ENCODE data around the gene VWA8.
"Not testable (repeated sequence)": the region's sequence is repeated elsewhere in the genome, so short reads cannot be mapped to it uniquely, and the experiment has no call there.

VWA8 gene

DNA sequence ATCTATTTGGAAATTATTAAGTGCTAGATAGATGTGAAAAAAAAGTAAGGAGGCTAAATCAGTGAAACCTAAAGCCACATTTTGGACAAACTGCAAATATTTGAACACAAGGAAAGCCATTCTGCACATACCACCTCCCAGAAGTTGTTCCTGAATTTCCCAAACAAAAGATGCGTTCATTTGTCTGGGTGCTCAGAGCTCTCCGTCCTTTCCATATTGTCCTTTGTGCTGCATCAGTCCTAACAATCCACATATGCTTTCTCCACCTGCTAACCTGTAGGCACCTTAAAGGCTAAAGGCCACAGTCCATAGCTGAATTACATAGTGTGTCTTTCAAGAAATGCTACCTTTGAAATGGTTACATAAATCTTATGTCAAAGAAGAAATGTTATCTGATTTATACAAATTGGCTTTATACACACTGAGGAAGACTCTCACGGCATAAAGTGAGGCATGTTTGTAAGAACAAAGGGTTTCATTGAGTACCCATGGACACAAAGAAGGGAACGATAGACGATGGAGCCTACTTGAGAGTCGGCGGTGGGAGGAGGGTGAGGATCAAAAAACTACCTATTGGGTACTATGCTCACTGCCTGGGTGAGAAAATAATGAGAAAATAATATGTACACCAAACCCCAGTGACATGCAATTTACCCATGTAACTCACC lies 321.5 kb downstream of the VWA8 start:
- DNase-seq = no peak

DNA sequence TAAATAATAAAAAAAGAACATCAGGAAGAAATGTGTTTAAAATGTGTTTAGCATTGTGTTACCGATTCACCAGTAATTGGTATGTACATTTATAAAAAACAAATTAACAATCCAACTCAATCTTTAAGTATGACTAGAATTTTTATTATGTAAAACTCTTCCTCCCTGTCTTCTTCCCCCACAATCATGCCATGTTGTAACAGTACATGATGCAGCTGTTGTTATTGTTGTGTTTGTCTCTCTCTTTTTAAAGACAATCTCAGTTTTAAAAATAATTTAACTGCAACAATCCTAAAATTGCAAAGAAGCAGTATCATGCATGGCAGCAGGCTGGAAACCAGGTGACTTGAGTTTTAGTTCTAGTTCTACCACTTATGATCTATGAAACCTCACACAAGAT lies 323.3 kb downstream of the VWA8 start:
- no peak for DNase-seq

DNA sequence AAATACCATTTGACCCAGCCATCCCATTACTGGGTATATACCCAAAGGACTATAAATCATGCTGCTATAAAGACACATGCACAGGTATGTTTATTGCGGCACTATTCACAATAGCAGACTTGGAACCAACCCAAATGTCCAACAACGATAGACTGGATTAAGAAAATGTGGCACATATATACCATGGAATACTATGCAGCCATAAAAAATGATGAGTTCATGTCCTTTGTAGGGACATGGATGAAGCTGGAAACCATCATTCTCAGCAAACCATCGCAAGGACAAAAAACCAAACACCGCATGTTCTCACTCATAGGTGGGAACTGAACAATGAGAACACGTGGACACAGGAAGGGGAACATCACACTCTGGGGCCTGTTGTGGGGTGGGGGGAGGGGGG lies 323.9 kb downstream of the VWA8 start:
- not testable (repeated sequence) for DNase-seq

DNA sequence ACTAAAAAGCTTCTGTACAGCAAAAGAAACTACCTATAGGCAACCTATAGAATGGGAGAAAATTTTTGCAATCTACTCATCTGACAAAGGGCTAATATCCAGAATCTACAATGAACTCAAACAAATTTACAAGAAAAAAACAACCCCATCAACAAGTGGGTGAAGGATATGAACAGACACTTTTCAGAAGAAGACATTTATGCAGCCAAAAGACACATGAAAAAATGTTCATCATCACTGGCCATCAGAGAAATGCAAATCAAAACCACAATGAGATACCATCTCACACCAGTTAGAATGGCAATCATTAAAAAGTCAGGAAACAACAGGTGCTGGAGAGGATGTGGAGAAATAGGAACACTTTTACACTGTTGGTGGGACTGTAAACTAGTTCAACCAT lies 324.3 kb downstream of the VWA8 start:
- DNase-seq = not testable (repeated sequence)

DNA sequence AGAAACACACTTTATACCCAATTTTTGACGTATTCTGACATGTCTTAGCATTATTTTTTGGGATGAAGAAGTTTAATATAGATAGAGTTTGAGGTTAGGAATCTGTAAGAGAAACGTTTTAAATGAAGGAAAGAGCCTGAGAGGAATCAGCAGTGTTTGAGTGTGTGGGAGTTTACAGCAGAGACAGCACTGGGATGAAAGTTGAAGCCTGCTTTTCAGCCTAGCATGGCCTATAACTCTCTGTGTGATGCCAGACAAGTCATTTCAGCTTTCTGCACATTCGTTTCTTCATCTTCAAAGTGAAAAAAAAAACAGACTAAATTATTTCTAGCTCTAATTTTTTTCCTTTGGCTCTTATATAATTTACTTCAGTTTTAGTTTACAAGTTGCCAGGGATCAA lies 326.5 kb downstream of the VWA8 start:
- no peak for DNase-seq

DNA sequence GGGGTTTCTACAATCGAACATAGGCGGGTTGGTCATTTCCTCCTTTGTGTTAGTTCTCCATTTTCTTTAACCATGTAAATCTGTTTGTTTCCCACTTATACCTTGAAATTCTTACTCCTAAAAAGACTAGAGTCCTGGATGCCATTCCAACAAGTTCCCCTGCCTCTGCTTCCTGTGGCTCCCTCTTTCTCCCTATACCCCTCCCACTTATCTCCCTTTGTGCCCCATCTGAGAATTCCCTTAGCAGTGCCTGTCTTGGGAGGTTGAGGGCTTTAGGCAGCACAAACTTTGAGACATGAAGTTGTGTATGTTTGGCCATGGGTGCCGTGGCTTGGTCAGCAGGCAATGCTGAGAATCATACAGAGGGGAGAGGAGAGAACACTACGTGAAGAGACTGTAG lies 327.1 kb downstream of the VWA8 start:
- DNase-seq = no peak

DNA sequence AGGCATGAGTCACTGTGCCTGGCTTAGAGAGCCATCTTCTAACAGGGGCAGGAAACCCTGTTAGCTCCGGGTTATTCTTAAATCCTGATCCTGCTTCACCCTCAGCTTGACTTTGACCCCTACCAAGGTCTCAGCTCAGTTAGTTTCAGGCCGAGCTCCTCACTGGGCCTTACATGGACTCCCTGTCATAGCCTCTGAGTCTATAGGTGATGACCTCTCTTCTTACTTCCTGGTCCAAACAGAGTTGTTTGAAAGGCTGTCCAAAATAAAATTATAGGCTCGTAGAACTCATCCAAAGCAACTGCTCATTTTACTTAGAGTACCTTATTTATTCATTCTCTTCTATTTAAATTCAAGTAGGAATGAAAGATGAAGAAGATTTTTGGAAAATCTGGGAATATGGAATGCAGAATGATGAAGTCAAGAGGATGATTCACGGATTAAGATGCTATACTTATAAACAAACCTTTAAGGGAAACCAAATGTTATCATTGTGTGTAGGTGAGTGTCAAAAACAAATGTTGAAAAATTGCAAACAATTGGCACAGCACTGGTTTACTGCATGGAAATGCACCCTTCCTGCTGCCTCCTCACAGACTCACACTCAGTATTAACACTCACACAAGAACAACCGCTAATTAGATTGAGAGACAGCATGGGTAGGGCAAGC lies 329.5 kb downstream of the VWA8 start:
- no peak for DNase-seq

DNA sequence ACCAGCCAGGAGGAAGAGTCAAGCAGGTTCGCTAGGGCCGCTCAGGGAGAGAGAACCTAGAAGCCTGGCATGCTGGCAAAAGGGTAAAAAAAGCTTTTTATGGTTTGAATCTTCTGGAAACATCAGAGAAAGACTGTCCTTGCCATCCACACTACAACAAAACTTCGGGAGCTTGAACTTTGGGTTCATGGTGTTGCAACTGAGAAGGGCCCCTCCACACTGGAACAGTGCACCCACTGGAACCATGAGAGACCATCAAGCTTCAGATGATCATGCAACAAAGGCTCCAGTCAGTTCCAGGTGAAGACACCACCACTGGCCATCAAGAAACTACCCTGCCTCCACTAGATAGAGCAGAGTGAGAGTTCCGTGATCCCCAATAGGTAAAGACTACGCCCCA lies 333.5 kb downstream of the VWA8 start:
- no peak for DNase-seq

DNA sequence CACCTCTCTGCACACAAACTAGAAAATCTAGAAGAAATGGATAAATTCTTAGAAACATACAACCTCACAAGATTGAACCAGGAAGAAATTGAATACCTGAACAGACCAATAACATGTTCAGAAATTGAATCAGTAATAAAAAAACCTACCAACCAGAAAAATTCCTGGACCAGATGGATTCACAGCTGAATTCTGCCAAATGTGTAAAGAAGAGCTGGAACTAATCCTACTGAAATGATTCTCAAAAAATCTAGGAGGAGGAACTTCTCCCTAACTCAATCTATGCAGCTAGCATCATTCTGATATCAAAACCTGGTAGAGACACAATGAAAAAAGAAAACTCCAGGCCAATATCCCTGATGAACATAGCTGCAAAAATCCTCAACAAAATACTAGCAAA lies 336.9 kb downstream of the VWA8 start:
- DNase-seq = no peak

DNA sequence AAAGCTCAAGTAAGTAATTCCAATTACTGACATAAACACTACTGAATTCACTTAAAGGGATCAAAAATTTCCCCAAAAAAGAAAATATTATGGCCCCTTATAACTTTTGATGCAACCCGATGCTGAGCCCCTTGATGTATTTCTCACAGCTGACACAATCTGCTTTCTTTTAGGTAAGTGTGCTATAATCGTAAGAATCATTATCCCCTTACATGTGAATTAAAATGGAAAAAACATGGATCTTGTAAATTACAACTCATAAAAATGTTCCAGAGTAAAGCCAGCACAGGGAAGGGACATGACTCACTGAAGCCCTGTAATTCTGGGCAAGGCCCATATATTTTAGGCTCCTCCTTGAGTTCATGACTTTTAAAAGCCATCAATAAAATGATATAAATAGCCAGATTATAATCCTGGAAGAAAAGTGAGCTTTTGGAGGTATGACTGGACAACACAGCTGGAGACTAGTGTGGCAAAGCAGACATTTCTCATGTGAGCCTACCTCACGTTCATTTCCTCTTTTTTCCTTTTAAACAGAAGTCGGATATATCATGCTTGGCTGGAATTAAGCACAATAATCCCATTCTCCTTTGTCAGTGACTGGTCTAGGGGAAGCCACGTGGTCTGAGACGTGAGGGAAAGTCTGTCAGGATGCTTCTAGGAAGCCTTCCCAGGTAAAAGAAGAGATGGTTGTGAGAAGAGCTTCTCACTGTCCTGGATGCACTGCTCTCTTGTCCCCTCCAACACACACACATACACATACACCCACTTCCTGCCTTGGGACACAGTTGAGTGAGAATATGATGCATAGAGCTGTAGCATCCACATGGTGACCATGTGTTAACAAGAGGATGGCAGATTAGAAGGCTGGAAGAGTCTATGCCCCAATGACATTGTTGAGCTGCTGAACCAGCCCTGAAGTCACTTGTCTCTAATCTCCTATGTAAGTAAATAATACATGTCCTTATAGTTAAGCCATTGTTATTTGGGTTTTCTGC lies 338.2 kb downstream of the VWA8 start:
- DNase-seq = no peak

DNA sequence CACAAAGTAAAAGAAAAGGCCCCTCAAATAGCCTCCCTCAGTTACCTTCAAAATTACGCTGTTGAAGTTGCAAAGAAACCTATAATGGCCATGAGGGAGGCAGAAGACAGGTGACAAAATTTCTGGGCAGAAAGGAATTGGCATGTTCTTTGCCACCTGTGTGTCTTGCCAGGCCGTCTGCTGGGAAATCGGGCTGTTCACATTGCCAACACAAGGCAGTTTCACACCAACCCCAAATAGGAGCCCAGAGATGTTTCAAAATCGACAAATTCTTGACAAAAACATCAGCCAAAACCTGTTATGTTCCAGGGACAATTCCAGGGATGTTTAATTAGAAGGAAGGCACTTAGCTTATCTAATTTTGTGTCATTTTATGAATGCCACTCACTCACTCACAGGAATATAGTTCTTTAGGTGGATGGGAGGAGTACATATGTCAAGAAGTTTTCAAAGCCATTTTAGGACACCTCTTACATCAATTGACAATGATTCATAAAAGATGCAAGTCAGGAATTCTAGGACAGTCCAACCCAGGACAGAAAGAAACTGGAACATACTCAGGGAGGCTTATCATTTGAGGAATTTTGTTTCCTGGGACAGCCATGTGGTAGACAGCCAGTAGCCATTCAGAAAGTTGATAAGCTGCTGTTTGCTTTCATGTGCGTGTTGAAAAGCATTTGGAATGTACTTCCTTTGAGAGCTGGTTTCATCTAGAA lies 339.0 kb downstream of the VWA8 start:
- no peak for DNase-seq

DNA sequence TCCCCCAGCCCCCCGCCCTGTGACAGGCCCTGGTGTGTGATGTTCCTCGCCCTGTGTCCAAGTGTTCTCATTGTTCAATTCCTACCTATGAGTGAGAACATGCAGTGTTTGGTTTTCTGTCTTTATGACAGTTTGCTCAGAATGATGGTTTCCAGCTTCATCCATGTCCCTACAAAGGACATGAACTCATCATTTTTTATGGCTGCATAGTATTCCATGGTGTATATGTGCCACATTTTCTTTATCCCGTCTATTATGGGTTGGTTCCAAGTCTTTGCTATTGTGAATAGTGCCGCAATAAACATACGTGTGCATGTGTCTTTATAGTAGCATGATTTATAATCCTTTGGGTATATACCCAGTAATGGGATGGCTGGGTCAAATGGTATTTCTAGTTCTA lies 343.3 kb downstream of the VWA8 start:
- DNase-seq = not testable (repeated sequence)

DNA sequence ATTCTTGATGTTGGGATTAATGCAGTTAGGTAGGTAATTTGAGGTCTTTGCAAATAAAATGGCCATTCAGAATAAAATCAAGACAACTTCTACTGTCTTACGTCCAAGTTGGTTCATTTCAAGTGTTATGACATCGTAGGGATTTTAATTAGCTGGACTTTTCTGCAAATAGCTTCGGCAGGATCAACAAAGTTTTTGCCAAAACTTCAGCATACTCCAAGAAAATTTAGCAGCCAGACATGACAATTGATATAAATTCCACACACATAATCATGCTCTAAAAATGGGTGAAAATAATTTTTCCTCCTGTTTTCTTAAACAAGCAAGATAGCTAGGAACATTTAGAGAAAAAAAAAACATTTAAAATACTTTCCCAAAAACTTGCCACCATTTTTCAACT lies 344.8 kb downstream of the VWA8 start:
- no peak for DNase-seq

DNA sequence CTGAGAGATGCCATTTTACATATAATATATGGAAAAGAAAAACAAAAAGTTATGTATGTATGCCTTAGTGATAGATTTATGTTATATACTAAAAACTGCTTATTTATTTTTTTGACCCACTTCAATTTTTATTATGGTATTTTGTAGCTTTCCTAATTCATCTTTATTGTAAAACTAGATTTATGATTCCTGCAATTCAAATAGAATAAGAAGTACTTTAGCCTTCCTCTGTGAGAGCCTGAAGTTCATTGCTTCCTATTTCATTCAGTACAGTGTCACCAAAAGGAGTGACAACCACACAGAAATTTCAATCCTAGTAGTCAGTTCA lies 345.4 kb downstream of the VWA8 start:
- no peak for DNase-seq

DNA sequence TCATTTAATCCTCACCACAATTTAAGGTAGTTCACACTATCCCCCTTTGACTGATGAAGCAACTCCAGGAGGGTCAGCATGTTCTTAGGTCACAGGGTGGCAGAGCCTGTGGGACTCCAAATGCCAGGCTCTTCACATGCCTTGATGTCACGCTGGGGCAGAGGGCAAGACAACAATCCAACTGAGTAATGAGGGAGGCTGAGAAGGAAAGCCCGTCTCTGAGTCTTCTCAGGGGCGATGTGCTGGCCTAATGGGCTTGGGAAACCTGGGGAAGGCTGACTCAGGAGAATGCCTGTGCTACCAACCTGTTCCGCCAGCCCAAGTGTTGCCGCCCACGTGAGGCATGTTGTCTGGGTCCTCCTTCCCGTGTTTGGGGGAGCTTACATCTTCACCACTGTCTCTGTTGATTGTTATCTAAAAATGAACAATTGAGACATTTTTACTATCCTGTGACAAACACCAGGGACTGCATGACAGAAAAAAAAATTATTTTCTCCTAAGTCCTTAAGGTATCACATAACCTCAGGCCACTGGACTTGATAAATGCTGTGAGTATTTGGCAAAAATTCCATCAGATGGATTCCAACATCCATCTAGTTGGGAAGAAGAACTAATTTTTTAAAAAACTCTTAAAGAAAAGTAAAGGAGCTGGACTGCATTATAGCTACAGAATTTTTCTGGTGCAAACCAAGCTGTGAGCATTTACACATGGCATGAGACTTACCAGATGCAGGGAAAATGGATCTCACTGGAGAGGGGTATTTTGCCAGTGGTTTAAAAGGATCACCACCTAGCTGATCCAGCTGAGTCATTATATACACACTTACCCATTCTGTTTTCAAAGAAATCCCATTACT lies 346.0 kb downstream of the VWA8 start:
- no peak for DNase-seq

DNA sequence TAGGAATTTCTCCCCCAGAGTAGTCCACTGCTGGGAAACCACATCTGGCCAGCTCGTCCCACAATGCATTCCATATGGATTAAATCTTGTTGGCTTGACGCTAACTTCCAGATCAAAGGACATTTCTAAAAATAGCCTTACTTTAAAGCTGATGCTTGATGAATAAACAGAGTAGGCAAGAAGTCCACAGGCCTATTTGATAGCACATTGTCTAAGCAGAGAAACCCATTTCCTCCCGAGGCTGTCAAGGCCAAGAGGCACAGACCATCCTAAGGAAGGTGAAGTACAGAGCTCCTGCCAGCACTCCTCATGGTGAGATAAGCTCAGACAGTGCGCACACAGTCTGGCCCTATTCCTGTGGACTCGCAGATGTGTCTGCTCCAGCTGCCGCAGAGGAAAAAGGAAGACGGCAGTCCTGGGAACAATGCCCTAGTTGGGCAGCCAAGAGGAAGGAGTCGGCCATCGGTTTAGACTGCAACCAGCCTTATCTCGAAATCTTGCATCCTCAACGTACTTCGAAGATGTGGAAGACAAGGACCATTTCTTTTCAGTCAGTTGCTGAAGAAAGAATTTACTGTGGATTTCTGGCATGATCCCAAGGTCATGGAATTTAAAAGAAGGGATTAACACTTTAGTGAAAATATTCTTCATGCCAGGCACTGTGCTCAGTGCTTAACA lies 346.8 kb downstream of the VWA8 start:
- DNase-seq = no peak

DNA sequence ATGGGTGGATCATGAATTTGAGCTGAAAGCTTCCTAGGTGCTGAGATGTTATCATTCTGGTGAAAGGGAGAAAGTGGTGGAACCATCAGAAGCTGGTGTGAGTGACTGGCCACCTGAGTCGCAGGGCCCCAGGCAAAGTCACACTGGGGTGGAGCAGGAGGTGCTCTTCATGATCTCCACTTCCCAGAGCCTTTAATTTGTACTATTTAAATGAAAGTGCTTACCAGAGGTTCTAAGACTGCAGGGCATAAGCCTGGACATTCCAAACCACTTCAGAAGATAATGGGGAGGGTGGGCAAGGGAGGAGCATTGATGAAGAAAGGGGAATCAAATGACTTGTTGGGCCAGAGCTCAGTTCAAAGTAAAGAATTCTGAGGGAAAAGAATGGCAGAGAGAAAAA lies 347.4 kb downstream of the VWA8 start:
- DNase-seq = no peak

DNA sequence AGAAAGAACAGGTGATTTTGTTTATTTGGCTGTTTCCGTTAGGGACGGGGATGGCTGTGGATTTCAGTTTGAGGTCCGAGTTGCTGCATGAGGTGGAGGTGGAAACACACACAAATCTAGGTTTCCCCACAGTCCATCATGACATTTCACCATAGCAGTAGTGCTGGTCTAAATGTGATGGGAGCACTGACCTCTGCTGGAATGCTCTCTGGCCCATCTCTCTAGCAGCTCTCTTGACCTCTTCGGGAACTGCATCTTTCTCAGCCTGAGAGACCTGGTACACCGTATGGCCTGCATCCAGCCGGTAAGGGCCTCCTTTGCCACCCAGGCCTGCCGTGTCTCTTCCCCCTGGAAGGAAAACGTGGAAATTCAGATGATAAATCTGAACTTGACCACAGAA lies 349.5 kb downstream of the VWA8 start:
- DNase-seq = no peak

DNA sequence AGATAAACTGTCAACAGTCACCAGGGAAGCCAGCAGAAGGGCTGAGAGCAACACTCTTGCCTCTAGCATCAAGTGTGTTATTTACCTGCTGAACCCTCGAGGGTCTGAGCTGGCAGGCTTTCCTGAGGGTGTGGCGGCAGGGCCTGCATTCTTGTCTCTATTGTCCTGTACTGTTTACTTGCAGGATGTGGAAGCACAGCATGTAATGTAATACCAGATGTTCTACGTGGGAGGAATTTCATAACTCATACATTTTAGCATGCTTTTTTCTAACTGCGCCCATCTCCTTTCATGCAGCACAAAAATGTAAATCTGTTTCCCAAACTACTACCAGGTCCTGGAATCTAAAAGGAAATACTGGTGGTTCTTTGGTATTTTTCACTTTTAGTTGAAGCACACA lies 350.5 kb downstream of the VWA8 start:
- DNase-seq = no peak

DNA sequence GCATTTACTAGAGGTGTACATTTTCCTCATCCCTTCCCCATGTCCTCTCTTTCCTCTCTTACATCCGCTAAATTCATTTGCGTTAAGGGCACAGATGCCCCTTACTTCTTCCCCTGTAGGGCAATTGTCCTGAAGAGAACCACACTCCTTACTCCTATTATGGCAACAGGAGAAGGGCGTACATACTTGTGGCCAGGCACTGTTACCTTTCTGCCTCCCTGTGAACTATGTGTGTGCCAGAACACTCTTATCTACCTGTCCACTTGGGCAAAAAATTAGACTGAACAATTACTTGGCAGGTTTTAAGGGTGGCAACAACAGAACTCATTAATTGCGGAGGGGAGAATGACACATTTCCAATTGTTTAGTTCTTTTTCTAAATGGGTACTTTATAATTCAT lies 351.1 kb downstream of the VWA8 start:
- DNase-seq = no peak

DNA sequence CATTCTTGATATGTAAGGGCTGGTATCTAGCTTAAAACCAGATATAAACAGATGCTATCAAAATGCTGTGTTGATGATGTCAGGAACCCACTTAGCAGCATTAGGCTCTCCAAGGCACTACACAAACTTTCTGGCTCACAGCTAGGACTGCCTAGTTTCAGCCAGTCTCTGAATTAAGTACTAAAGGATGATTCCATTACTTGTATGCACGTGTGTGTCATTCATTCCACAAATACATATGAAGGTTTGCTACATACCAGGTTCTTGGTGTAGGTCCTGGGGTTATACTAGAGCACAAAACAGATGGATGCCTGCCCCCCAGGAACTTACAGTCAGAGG lies 352.1 kb downstream of the VWA8 start:
- no peak for DNase-seq
